Left lung (tissue), 10 donors: ENCODE measurements around the gene NFILZ. TPM values are rescaled to one million over a fixed set of nuclear protein-coding genes. Genes with fewer than 3 reads are reported as not detected.

Experiments
- ATAC-seq: fragments of 200-7000 bp; cut with Tn5 transposase; one replicate; pipeline ENCODE4 v1.9.1; 2020; ENCODE audit warnings: moderate library complexity
- DNase-seq, 4 donors: peaks; one replicate each; pipeline ENCODE4 v3.0.0-alpha.2; 2013 to 2020
- H3K27ac ChIP-seq, 2 donors: fragments of 200-600 bp; sonication (generic) in 1 of 2; one replicate each; pipeline versions ENCODE4 v1.5.0 to v1.8.0; 2020 to 2021
- H3K27me3 ChIP-seq, 2 donors: fragments of 200-600 bp; sonication (generic) in 1 of 2; one replicate each; pipeline versions ENCODE4 v1.5.0 to v1.8.0; 2020 to 2021
- H3K36me3 ChIP-seq, 2 donors: fragments of 200-600 bp; sonication (generic) in 1 of 2; one replicate each; pipeline versions ENCODE4 v1.5.0 to v1.8.0; 2020 to 2021
- H3K4me1 ChIP-seq, 2 donors: fragments of 200-600 bp; one replicate each; pipeline ENCODE4 v1.8.0; 2021
- H3K4me3 ChIP-seq, 2 donors: fragments of 200-600 bp; sonication (generic) in 1 of 2; one replicate each; pipeline versions ENCODE4 v1.5.0 to v1.8.0; 2020 to 2021; ENCODE audit warnings: mild to moderate bottlenecking in 1 of 2
- H3K9me3 ChIP-seq, 2 donors: fragments of 200-600 bp; sonication (generic) in 1 of 2; one replicate each; pipeline versions ENCODE4 v1.5.0 to v1.8.0; 2020 to 2021
- CTCF ChIP-seq, 2 donors: fragments of 200-600 bp; sonication (generic) in 1 of 2; IDR thresholded peaks; one replicate each; pipeline versions ENCODE4 v1.5.0 to v1.8.0; 2021; ENCODE audit warnings: antibody characterized with exemption in 2 of 2
- intact Hi-C, 2 donors: fragments of 100-400 bp; cut with DNase I; formaldehyde crosslinking; loops; one replicate each; pipeline versions ENCODE4 v1.11.2 to v1.14.2; 2022
- polyA plus RNA-seq, 6 donors: library from polyadenylated mRNA; unstranded; fragments of 120-200 nt; gene quantifications; one replicate each; pipeline ENCODE4 v1.2.1, GENCODE V29; 2013; ENCODE audit not compliant: insufficient read length in 6 of 6
- total RNA-seq, 2 donors: library from RNA; stranded (reverse); fragmentation: NEBNext Ultra II Directional; extraction: Animal tissue kit (Norgen Biotek cat#: 25700); gene quantifications; one replicate each; pipeline ENCODE4 v1.2.1, GENCODE V29; 2021
- donor health status: DM: no; HTN: yes; CAD: no.
- donor health status: DM: no; HTN: no; CAD: no.

NFILZ gene
- total and polyA plus RNA-seq, 8 donors, result not detected

GRCh38 chr19:8654591-8655339, 24.3 kb downstream of the NFILZ start:
- Histone ChIP-seq H3K36me3 (no peaks in the 10 kb centered on the region), H3K4me3 (no peak overlapping the region), H3K9me3 (no peaks in the 10 kb centered on the region), H3K4me1 (peaks cover 0 to 14% of the 10 kb centered on the region in 2 donors), H3K27me3 (peaks cover 0 to 54% of the 10 kb centered on the region in 2 donors), H3K27ac (no peak overlapping the region)
- intact Hi-C loops, result loop anchor here in 1 of 2 donors (5.0 kb wide), 1 partner anchor 423 kb away; no protein-coding TSS in a partner anchor
- ATAC-seq (peak; percentile 96), DNase-seq (peak in 3 of 4 donors; percentile 50 to 92 (median 58))
- peak; percentile 90 to 99 for TF ChIP-seq CTCF (IDR thresholded peaks at IDR 0.05)

GRCh38 chr19:8655340-8655709, 24.9 kb downstream of the NFILZ start:
- no peak for ATAC-seq
- intact Hi-C loops, result loop anchor here in 1 of 2 donors (5.0 kb wide), 1 partner anchor 422 kb away; no protein-coding TSS in a partner anchor

GRCh38 chr19:8657869-8658268, 27.4 kb downstream of the NFILZ start:
- H3K27me3 ChIP-seq, result peaks cover 0 to 56% of the 10 kb centered on the region in 2 donors
- peaks cover 0 to 7% of the 10 kb centered on the region in 2 donors for H3K4me1 ChIP-seq
- no peaks in the 10 kb centered on the region for H3K36me3 ChIP-seq
- no peak overlapping the region for H3K27ac ChIP-seq
- H3K9me3 ChIP-seq, result no peaks in the 10 kb centered on the region
- TF ChIP-seq CTCF (IDR thresholded peaks at IDR 0.05), result no peak
- no peak for ATAC-seq
- no peak overlapping the region for H3K4me3 ChIP-seq
- no peak for DNase-seq
- intact Hi-C loops, result loop anchor here in 1 of 2 donors (5.0 kb wide), 1 partner anchor 419 kb away; no protein-coding TSS in a partner anchor

More at GRCh38 chr19:8655340-8655709, 24.9 kb downstream of the NFILZ start:
- DNase-seq, result no peak
- H3K27me3 ChIP-seq, result peaks cover 0 to 55% of the 10 kb centered on the region in 2 donors
- no peaks in the 10 kb centered on the region for H3K9me3 ChIP-seq
- H3K36me3 ChIP-seq, result no peaks in the 10 kb centered on the region
- H3K27ac ChIP-seq, result no peak overlapping the region
- peaks cover 0 to 13% of the 10 kb centered on the region in 2 donors for H3K4me1 ChIP-seq
- H3K4me3 ChIP-seq, result no peak overlapping the region
- TF ChIP-seq CTCF (IDR thresholded peaks at IDR 0.05), result no peak

GRCh38 chr19:8659905-8660304, 29.5 kb downstream of the NFILZ start:
- Histone ChIP-seq H3K27me3 (peaks cover 0 to 69% of the 10 kb centered on the region in 2 donors), H3K27ac (no peak overlapping the region), H3K4me3 (no peak overlapping the region), H3K4me1 (peaks cover 0 to under 1% of the 10 kb centered on the region in 2 donors), H3K9me3 (no peaks in the 10 kb centered on the region), H3K36me3 (no peaks in the 10 kb centered on the region)
- TF ChIP-seq CTCF (IDR thresholded peaks at IDR 0.05), result no peak
- ATAC-seq (no peak), DNase-seq (no peak)
- intact Hi-C loops, result loop anchor here in 1 of 2 donors (5.0 kb wide), 1 partner anchor 417 kb away; no protein-coding TSS in a partner anchor

- Histone ChIP-seq H3K4me1 (no peaks in the 10 kb centered on the region), H3K4me3 (no peak overlapping the region), H3K9me3 (no peaks in the 10 kb centered on the region), H3K27me3 (peaks cover 0 to 51% of the 10 kb centered on the region in 2 donors), H3K36me3 (no peaks in the 10 kb centered on the region), H3K27ac (no peak overlapping the region)
- ATAC-seq, result no peak
- no peak for DNase-seq
- TF ChIP-seq CTCF (IDR thresholded peaks at IDR 0.05), result no peak
- intact Hi-C loops, result no loop called here
These were observed 31.8 kb downstream of the NFILZ start for GRCh38 chr19:8662263-8662662.
